H1 (cell line): ENCODE results near the gene FBN3. TPM values are rescaled to one million over a fixed set of nuclear protein-coding genes. Genes with fewer than 3 reads are reported as not detected.

Experiments
- BACH1 ChIP-seq: IDR thresholded peaks from 2 replicates; pipeline ENCODE4 v1.6.1; 2012; ENCODE audit warnings: low read length, improper control_type of control experiment
- CBX8 ChIP-seq: fragments of 300-800, 300-1000 bp; sonication (generic); IDR thresholded peaks from 2 replicates; pipeline ENCODE4 v1.7.1; 2016; ENCODE audit warnings: low read depth, low read length, borderline replicate concordance
- KDM4A ChIP-seq: IDR thresholded peaks from one replicate; pipeline ENCODE4 v1.7.1; 2012; ENCODE audit warnings: low read depth, mild to moderate bottlenecking, moderate library complexity, low read length, inconsistent platforms; ENCODE audit not compliant: severe bottlenecking
- KDM5A ChIP-seq: fragments of 200-600 bp; IDR thresholded peaks from 2 replicates; pipeline ENCODE4 v1.7.1; 2012; ENCODE audit warnings: mild to moderate bottlenecking, low read length, inconsistent platforms, mixed read lengths
- NRF1 ChIP-seq: IDR thresholded peaks from 2 replicates; pipeline ENCODE4 v1.6.1; 2011; ENCODE audit warnings: mild to moderate bottlenecking, low read depth, low read length, improper control_type of control experiment
- PHF8 ChIP-seq: fragments of 200-600 bp; sonication (generic); conservative IDR thresholded peaks from 2 replicates; pipeline ENCODE4 v1.7.1; 2012; ENCODE audit warnings: low read depth, mild to moderate bottlenecking, inconsistent platforms, low read length, moderate library complexity
- SAP30 ChIP-seq: fragments of 300-600 bp; sonication (generic); IDR thresholded peaks from 2 replicates; pipeline ENCODE4 v1.7.1; 2012; ENCODE audit warnings: low read length, moderate library complexity, mild to moderate bottlenecking, inconsistent platforms; ENCODE audit not compliant: insufficient read depth, insufficient replicate concordance
- SP1 ChIP-seq: IDR thresholded peaks from 2 replicates; pipeline ENCODE4 v1.6.1; 2011; ENCODE audit warnings: low read depth, low read length
- SP4 ChIP-seq: IDR thresholded peaks from 2 replicates; pipeline ENCODE4 v1.6.1; 2012; ENCODE audit warnings: low read length, inconsistent platforms
- USF2 ChIP-seq: IDR thresholded peaks from 2 replicates; pipeline ENCODE4 v1.6.1; 2011; ENCODE audit warnings: low read length, improper control_type of control experiment
- polyA plus RNA-seq, 7 experiments: library from polyadenylated mRNA; depleted of rRNA in 3 of 7; stranded (reverse) in 5 of 7; unstranded in 2 of 7; fragments of >200 nt in 5 of 7; fragments of 200-250 nt in 2 of 7; gene quantifications; 1 replicate in 5 of 7; 2 replicates in 1 of 7; 4 replicates in 1 of 7; pipeline versions ENCODE4 v1.2.1 to v1.2.3, GENCODE V29; 2011 to 2013; ENCODE audit warnings: missing spikeins in 2 of 7, mixed read lengths in 2 of 7
- total RNA-seq: library from RNA; stranded (reverse); fragmentation: NEBNext Ultra II Directional; extraction: Animal tissue kit (Norgen Biotek cat#: 25700); gene quantifications from 2 replicates; pipeline ENCODE4 v1.2.1, GENCODE V29; 2021
- TF ChIP-seq, protein P1 (sequence below): fragments of 300-600 bp; sonication (generic); IDR thresholded peaks from 2 replicates; pipeline ENCODE4 v1.7.1; 2012; ENCODE audit warnings: low read length, moderate library complexity, mild to moderate bottlenecking, inconsistent platforms; ENCODE audit not compliant: insufficient replicate concordance

Gene FBN3
- total and polyA plus RNA-seq, 2 of the 8 experiments (the other 6 are each of a cell fraction or from before 2014, with no cell fraction given), result 37.1 to 38.7 TPM

DNA sequence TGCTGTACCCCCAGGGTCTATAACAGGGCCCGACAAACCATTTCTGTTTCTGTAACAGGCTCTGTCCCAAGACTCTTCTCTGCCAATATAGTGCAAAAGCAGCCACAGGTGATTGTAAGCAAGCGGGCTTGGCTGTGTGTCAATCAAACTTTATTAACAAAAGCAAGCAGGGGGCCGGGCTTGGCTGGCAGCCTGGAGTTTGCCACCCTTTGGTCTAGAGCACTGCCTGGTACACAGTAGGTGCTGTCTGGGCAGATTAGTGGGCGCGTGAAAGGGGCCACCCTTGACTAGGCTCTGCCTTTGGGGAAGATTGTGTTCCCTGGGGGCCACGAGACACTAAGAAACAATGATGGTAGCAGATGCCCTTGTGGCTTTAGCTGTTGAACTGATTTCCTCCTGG is 69.4 kb downstream of the FBN3 start (continued):
- TF ChIP-seq, protein P1, sequence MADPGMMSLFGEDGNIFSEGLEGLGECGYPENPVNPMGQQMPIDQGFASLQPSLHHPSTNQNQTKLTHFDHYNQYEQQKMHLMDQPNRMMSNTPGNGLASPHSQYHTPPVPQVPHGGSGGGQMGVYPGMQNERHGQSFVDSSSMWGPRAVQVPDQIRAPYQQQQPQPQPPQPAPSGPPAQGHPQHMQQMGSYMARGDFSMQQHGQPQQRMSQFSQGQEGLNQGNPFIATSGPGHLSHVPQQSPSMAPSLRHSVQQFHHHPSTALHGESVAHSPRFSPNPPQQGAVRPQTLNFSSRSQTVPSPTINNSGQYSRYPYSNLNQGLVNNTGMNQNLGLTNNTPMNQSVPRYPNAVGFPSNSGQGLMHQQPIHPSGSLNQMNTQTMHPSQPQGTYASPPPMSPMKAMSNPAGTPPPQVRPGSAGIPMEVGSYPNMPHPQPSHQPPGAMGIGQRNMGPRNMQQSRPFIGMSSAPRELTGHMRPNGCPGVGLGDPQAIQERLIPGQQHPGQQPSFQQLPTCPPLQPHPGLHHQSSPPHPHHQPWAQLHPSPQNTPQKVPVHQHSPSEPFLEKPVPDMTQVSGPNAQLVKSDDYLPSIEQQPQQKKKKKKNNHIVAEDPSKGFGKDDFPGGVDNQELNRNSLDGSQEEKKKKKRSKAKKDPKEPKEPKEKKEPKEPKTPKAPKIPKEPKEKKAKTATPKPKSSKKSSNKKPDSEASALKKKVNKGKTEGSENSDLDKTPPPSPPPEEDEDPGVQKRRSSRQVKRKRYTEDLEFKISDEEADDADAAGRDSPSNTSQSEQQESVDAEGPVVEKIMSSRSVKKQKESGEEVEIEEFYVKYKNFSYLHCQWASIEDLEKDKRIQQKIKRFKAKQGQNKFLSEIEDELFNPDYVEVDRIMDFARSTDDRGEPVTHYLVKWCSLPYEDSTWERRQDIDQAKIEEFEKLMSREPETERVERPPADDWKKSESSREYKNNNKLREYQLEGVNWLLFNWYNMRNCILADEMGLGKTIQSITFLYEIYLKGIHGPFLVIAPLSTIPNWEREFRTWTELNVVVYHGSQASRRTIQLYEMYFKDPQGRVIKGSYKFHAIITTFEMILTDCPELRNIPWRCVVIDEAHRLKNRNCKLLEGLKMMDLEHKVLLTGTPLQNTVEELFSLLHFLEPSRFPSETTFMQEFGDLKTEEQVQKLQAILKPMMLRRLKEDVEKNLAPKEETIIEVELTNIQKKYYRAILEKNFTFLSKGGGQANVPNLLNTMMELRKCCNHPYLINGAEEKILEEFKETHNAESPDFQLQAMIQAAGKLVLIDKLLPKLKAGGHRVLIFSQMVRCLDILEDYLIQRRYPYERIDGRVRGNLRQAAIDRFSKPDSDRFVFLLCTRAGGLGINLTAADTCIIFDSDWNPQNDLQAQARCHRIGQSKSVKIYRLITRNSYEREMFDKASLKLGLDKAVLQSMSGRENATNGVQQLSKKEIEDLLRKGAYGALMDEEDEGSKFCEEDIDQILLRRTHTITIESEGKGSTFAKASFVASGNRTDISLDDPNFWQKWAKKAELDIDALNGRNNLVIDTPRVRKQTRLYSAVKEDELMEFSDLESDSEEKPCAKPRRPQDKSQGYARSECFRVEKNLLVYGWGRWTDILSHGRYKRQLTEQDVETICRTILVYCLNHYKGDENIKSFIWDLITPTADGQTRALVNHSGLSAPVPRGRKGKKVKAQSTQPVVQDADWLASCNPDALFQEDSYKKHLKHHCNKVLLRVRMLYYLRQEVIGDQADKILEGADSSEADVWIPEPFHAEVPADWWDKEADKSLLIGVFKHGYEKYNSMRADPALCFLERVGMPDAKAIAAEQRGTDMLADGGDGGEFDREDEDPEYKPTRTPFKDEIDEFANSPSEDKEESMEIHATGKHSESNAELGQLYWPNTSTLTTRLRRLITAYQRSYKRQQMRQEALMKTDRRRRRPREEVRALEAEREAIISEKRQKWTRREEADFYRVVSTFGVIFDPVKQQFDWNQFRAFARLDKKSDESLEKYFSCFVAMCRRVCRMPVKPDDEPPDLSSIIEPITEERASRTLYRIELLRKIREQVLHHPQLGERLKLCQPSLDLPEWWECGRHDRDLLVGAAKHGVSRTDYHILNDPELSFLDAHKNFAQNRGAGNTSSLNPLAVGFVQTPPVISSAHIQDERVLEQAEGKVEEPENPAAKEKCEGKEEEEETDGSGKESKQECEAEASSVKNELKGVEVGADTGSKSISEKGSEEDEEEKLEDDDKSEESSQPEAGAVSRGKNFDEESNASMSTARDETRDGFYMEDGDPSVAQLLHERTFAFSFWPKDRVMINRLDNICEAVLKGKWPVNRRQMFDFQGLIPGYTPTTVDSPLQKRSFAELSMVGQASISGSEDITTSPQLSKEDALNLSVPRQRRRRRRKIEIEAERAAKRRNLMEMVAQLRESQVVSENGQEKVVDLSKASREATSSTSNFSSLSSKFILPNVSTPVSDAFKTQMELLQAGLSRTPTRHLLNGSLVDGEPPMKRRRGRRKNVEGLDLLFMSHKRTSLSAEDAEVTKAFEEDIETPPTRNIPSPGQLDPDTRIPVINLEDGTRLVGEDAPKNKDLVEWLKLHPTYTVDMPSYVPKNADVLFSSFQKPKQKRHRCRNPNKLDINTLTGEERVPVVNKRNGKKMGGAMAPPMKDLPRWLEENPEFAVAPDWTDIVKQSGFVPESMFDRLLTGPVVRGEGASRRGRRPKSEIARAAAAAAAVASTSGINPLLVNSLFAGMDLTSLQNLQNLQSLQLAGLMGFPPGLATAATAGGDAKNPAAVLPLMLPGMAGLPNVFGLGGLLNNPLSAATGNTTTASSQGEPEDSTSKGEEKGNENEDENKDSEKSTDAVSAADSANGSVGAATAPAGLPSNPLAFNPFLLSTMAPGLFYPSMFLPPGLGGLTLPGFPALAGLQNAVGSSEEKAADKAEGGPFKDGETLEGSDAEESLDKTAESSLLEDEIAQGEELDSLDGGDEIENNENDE, result no peak
- TF ChIP-seq KDM4A, result no peak
- no peak for TF ChIP-seq SP4
- no peak for TF ChIP-seq PHF8
- no peak for TF ChIP-seq SAP30
- no peak for TF ChIP-seq SP1
- TF ChIP-seq KDM5A, result no peak
- no peak for TF ChIP-seq NRF1
- TF ChIP-seq USF2, result no peak
- no peak for TF ChIP-seq CBX8
- TF ChIP-seq BACH1, result no peak
